ENCODE results near the gene TRIM15. TPM values are rescaled to one million over a fixed set of nuclear protein-coding genes. Genes with fewer than 3 reads are reported as not detected.

The TRIM15 gene
- total RNA-seq, 1 experiment from 2014 or later: 0.35 TPM

- no peaks in the 10 kb centered on the region for H3K36me3 Mint-ChIP-seq
- no peak overlapping the region for H3K27ac Mint-ChIP-seq
- H3K9me3 Mint-ChIP-seq: no peaks in the 10 kb centered on the region
- ATAC-seq: no peak
- TF ChIP-seq ZNF416 (CRISPR knock-in tag; IDR thresholded peaks at IDR 0.05): no peak
- no peak for TF ChIP-seq HMGA2 (CRISPR knock-in tag; IDR thresholded peaks at IDR 0.05)
- TF ChIP-seq MYBL2 (CRISPR knock-in tag; IDR thresholded peaks at IDR 0.05): no peak
- no peak for TF ChIP-seq ZNF317 (CRISPR knock-in tag; IDR thresholded peaks at IDR 0.05; ENCODE audit: borderline replicate concordance, low read depth)
- TF ChIP-seq ATF3 (CRISPR knock-in tag; conservative IDR thresholded peaks at IDR 0.05): no peak
- no peak for TF ChIP-seq EMX1 (CRISPR knock-in tag; IDR thresholded peaks at IDR 0.05)
- no peak for TF ChIP-seq ZMAT4 (CRISPR knock-in tag; IDR thresholded peaks at IDR 0.05)
- no peak for TF ChIP-seq OVOL2 (CRISPR knock-in tag; IDR thresholded peaks at IDR 0.05; ENCODE audit: borderline replicate concordance)
- TF ChIP-seq STAT6 (CRISPR knock-in tag; conservative IDR thresholded peaks at IDR 0.05; ENCODE audit: low read depth): no peak
- TF ChIP-seq CTCF (IDR thresholded peaks at IDR 0.05): no peak
- TF ChIP-seq E2F4 (CRISPR knock-in tag; IDR thresholded peaks at IDR 0.05; ENCODE audit: borderline replicate concordance, low read depth): no peak
- no peak for TF ChIP-seq ATF6 (CRISPR knock-in tag; IDR thresholded peaks at IDR 0.05)
- POLR2A ChIA-PET: no interaction called here
- H3K4me1 Mint-ChIP-seq: no peaks in the 10 kb centered on the region
- no peak for DNase-seq (ENCODE audit: low spot score)
- no peak overlapping the region for H3K4me3 Mint-ChIP-seq
- CTCF ChIA-PET: interaction anchor here (1.4 to 3.0 kb wide), 3 partner anchors 24 to 203 kb away, joined by 5 to 13 read pairs (median 13); no protein-coding TSS in a partner anchor
- peaks cover 36% of the 10 kb centered on the region for H3K27me3 Mint-ChIP-seq (ENCODE audit: low read depth)
Observed at GRCh38 chr6:30154709-30155519, 8.4 kb upstream of the TRIM15 start.

- H3K27me3 Mint-ChIP-seq (ENCODE audit: low read depth): peaks cover 37% of the 10 kb centered on the region
- no peak overlapping the region for H3K4me3 Mint-ChIP-seq
- CTCF ChIA-PET: interaction anchor here (3.0 kb wide), 1 partner anchor 52 kb away, joined by 13 read pairs; no protein-coding TSS in a partner anchor
- H3K27ac Mint-ChIP-seq: no peak overlapping the region
- H3K9me3 Mint-ChIP-seq: no peaks in the 10 kb centered on the region
- no peaks in the 10 kb centered on the region for H3K36me3 Mint-ChIP-seq
- no peak for ATAC-seq
- POLR2A ChIA-PET: no interaction called here
- DNase-seq (ENCODE audit: low spot score): no peak
- H3K4me1 Mint-ChIP-seq: no peaks in the 10 kb centered on the region
- TF ChIP-seq ZNF671 (CRISPR knock-in tag; IDR thresholded peaks at IDR 0.05): no peak
- no peak for TF ChIP-seq NFYB (CRISPR knock-in tag; conservative IDR thresholded peaks at IDR 0.05; ENCODE audit: low read depth)
- no peak for TF ChIP-seq GTF2I (CRISPR knock-in tag; conservative IDR thresholded peaks at IDR 0.05)
- no peak for TF ChIP-seq ZNF232 (CRISPR knock-in tag; IDR thresholded peaks at IDR 0.05)
- no peak for TF ChIP-seq HMGXB4 (CRISPR knock-in tag; IDR thresholded peaks at IDR 0.05)
- TF ChIP-seq PREB (CRISPR knock-in tag; IDR thresholded peaks at IDR 0.05; ENCODE audit: borderline replicate concordance): no peak
- TF ChIP-seq ZBTB21 (CRISPR knock-in tag; IDR thresholded peaks at IDR 0.05; ENCODE audit: borderline replicate concordance): no peak
- TF ChIP-seq ATF3 (CRISPR knock-in tag; conservative IDR thresholded peaks at IDR 0.05): no peak
Observed at GRCh38 chr6:30155520-30156261, 7.7 kb upstream of the TRIM15 start.
